Activated T-helper 17 cell treated with anti-CD3 and anti-CD28 coated beads, Interleukin-2, amount 50 U/mL, for 72 hours (primary cell): ENCODE data around the gene MORN5. TPM values are rescaled to one million over a fixed set of nuclear protein-coding genes. Genes with fewer than 3 reads are reported as not detected.

Experiments used
- ATAC-seq: fragments of 150-1000 bp; cut with Tn5 transposase; replicated peaks from 2 replicates; pipeline ENCODE4 v1.10.0; 2021; ENCODE audit warnings: mild to moderate bottlenecking, moderate library complexity
- H3K27ac Mint-ChIP-seq: one replicate; pipeline ENCODE4 v1.8.0; 2022; ENCODE audit warnings: mixed read lengths
- H3K27me3 Mint-ChIP-seq: one replicate; pipeline ENCODE4 v1.8.0; 2022; ENCODE audit warnings: mixed read lengths
- H3K36me3 Mint-ChIP-seq: one replicate; pipeline ENCODE4 v1.8.0; 2022; ENCODE audit warnings: low read depth, mild to moderate bottlenecking, mixed read lengths
- H3K4me1 Mint-ChIP-seq: one replicate; pipeline ENCODE4 v1.8.0; 2022; ENCODE audit warnings: mixed read lengths
- H3K4me3 Mint-ChIP-seq: one replicate; pipeline ENCODE4 v1.8.0; 2022; ENCODE audit warnings: mild to moderate bottlenecking, mixed read lengths
- H3K9me3 Mint-ChIP-seq: one replicate; pipeline ENCODE4 v1.8.0; 2022; ENCODE audit warnings: mixed read lengths
- total RNA-seq, 2 donors: library from RNA; stranded (reverse); gene quantifications; one replicate each; pipeline ENCODE4 v1.2.3, GENCODE V29; 2022

The MORN5 gene
- total RNA-seq, 2 donors from 2014 or later = not detected

DNA sequence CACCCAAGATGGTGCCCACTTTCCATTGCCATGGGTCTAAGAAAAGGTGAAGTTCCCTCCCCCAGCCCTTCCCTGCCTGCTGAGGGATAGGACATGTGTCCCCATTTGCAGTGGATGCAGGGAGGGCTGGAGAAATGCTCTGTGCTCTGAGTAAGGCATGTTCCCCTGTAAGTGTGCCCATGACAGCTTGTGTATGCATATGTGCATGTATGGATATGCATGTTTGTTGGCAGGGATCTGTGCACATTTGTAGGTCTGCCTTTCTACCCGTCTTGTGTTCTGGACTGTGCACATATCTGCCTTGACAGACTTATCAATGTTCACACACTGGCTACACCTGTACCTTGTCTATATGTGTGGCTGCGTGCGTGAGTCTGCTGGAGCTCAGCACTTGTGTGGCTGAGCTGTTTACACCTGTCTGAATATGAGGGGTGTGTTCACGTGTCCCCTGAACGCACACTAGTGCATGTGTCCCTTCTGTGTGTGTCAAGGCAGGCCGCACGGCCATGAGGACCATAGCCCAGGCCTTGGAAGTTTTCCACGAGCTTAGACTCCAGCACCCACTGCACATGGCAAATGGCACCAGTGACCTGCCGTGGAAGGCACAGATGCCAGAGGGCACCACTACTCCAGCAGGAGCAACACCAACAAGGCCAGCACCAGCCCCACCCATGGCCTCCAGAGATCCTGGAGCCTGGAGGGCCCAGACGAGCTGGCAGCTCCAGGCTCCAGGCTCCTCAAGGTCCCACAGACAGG, 39.2 kb upstream of the MORN5 start:
- peaks cover 14% of the 10 kb centered on the region for H3K27me3 Mint-ChIP-seq
- H3K36me3 Mint-ChIP-seq = peaks cover 5% of the 10 kb centered on the region
- no peaks in the 10 kb centered on the region for H3K9me3 Mint-ChIP-seq
- H3K27ac Mint-ChIP-seq = no peak overlapping the region
- no peak for ATAC-seq
- no peak overlapping the region for H3K4me3 Mint-ChIP-seq
- peaks cover 6% of the 10 kb centered on the region for H3K4me1 Mint-ChIP-seq

GRCh38 chr9:122121391-122121790, 38.3 kb upstream of the MORN5 start:
- no peak for ATAC-seq
- H3K9me3 Mint-ChIP-seq = no peaks in the 10 kb centered on the region
- peaks cover 9% of the 10 kb centered on the region for H3K4me1 Mint-ChIP-seq
- H3K4me3 Mint-ChIP-seq = no peak overlapping the region
- H3K27ac Mint-ChIP-seq = no peak overlapping the region
- H3K27me3 Mint-ChIP-seq = peaks cover 18% of the 10 kb centered on the region
- H3K36me3 Mint-ChIP-seq = peaks cover 5% of the 10 kb centered on the region

GRCh38 chr9:122121931-122122330, 37.8 kb upstream of the MORN5 start:
- Mint-ChIP-seq H3K4me3 (no peak overlapping the region), H3K27me3 (peaks cover 20% of the 10 kb centered on the region), H3K4me1 (peaks cover 11% of the 10 kb centered on the region), H3K36me3 (peaks cover 5% of the 10 kb centered on the region), H3K9me3 (no peaks in the 10 kb centered on the region), H3K27ac (no peak overlapping the region)
- no peak for ATAC-seq

DNA sequence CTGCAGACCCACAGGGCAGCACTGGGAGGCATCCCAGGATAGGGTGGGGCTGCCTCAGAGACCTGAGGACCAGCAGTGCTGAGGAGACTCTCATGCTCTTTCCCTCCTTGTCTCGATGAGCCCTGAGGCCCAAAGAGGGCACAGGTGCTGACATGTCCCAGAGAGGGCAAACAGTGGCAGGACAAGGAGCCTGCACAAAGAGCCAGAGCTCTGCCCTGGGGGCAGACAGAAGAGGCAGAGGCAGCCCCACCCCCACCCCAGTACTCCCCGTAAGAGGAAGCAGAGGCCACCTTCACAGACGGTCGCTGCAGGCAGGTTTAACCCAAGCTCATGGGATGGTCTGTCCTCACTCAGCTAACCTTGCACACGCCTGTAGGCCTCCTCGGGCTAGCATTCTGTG, 37.2 kb upstream of the MORN5 start:
- H3K4me1 Mint-ChIP-seq = peaks cover 11% of the 10 kb centered on the region
- peaks cover 5% of the 10 kb centered on the region for H3K36me3 Mint-ChIP-seq
- H3K27me3 Mint-ChIP-seq = peaks cover 20% of the 10 kb centered on the region
- no peaks in the 10 kb centered on the region for H3K9me3 Mint-ChIP-seq
- no peak overlapping the region for H3K27ac Mint-ChIP-seq
- ATAC-seq = no peak
- no peak overlapping the region for H3K4me3 Mint-ChIP-seq

- Mint-ChIP-seq H3K27me3 (peaks cover 20% of the 10 kb centered on the region), H3K9me3 (no peaks in the 10 kb centered on the region), H3K36me3 (peaks cover 5% of the 10 kb centered on the region), H3K4me3 (no peak overlapping the region), H3K4me1 (peaks cover 11% of the 10 kb centered on the region), H3K27ac (no peak overlapping the region)
- ATAC-seq = peak; percentile 59
Observed at GRCh38 chr9:122122903-122123632, 36.6 kb upstream of the MORN5 start.

DNA sequence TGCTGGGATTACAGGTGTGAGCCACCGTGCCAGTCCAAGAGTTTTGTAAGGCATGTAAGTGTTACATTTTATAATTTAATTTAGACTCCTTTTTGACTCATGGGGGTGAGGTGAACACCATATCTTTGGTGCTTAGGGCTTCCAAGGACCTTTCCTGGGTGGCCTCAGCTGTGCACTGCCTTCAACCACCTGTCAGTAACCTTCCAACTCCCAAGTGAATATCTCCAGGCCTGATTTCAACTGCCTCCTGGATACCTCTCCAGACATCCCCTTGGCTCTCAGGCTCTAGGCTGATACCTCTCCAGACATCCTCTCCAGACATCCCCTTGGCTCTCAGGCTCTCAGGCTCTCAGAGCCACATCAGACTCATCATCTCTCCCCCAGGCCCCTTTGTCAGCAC, 35.7 kb upstream of the MORN5 start:
- no peak overlapping the region for H3K4me3 Mint-ChIP-seq
- H3K27me3 Mint-ChIP-seq = peaks cover 20% of the 10 kb centered on the region
- H3K27ac Mint-ChIP-seq = peak overlapping the region; percentile 37
- no peak for ATAC-seq
- peaks cover 5% of the 10 kb centered on the region for H3K36me3 Mint-ChIP-seq
- no peaks in the 10 kb centered on the region for H3K9me3 Mint-ChIP-seq
- peaks cover 11% of the 10 kb centered on the region for H3K4me1 Mint-ChIP-seq

DNA sequence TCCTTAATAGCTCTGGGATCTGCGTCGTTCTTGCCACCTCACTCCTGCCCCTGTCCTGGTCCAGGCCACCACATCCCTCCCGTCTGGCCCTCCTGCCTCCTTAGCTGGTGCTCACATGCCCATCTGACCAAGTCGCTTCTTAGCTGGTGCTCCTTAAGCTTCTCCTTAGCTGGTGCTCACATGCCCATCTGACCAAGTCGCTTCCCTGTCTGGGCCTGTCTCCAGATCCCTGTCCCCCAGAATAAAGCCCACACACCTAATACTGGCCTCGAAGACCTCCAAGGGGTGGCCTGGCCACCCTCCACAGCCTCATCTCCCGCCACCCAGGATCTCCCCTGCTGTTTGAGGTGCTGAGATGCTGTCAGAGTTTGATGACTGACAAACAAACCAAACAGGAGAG, 35.2 kb upstream of the MORN5 start:
- Mint-ChIP-seq H3K27ac (peak overlapping the region; percentile 37), H3K4me3 (no peak overlapping the region), H3K4me1 (peaks cover 11% of the 10 kb centered on the region), H3K27me3 (peaks cover 20% of the 10 kb centered on the region), H3K36me3 (peaks cover 5% of the 10 kb centered on the region), H3K9me3 (no peaks in the 10 kb centered on the region)
- no peak for ATAC-seq

DNA sequence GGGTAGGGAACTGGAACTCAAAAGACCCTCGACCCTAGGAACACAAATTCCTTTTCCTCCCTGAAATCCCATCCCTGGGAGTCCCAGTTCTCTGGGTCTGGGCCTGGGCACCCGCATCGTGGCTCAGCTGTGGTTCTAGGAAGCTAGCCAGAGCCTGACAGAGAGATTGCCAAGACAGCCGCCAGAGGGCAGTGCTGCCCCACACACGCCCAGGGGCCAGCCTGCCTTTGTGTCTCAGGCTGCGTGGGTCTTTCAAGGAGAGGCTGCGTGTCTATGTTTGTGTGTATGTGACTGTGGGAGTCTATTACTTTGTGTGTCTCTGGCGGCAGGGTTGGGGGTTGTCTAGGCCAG, 34.6 kb upstream of the MORN5 start:
- Mint-ChIP-seq H3K36me3 (peaks cover 5% of the 10 kb centered on the region), H3K27ac (peak overlapping the region; percentile 37), H3K9me3 (no peaks in the 10 kb centered on the region), H3K4me3 (peak overlapping the region; percentile 55), H3K4me1 (peaks cover 11% of the 10 kb centered on the region), H3K27me3 (peaks cover 20% of the 10 kb centered on the region)
- ATAC-seq = peak; percentile 85

- ATAC-seq = peak; percentile 3
- no peak overlapping the region for H3K27ac Mint-ChIP-seq
- H3K4me1 Mint-ChIP-seq = peaks cover 11% of the 10 kb centered on the region
- no peaks in the 10 kb centered on the region for H3K9me3 Mint-ChIP-seq
- H3K27me3 Mint-ChIP-seq = peaks cover 20% of the 10 kb centered on the region
- H3K36me3 Mint-ChIP-seq = peaks cover 5% of the 10 kb centered on the region
- H3K4me3 Mint-ChIP-seq = peak overlapping the region; percentile 55
Observed at GRCh38 chr9:122125509-122126330, 34.0 kb upstream of the MORN5 start.

- no peak overlapping the region for H3K27ac Mint-ChIP-seq
- H3K9me3 Mint-ChIP-seq = no peaks in the 10 kb centered on the region
- ATAC-seq = no peak
- peaks cover 11% of the 10 kb centered on the region for H3K4me1 Mint-ChIP-seq
- peaks cover 20% of the 10 kb centered on the region for H3K27me3 Mint-ChIP-seq
- H3K36me3 Mint-ChIP-seq = peaks cover 5% of the 10 kb centered on the region
- H3K4me3 Mint-ChIP-seq = peak overlapping the region; percentile 55
Observed at GRCh38 chr9:122126331-122127261, 33.1 kb upstream of the MORN5 start.

DNA sequence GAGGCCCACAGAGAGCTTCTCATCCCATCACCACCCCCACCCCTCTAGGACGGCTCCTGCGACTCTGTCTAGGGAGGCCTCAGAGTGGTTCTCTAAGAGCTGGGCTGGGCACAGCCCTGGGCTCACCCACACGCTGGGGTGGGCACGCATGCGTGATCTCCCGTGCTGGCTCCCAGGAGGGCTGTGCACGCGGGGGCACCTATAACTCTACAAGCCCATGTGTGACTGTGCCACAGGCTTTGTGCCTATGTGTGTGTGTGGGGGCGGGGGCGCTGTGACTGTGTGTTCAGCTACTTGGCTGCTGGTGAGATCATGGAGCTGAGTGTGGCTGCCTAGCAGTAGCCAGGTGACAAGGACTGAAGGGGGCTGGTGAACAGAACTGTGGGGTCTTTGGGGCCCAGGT, 32.3 kb upstream of the MORN5 start:
- H3K27me3 Mint-ChIP-seq = peaks cover 22% of the 10 kb centered on the region
- H3K4me3 Mint-ChIP-seq = no peak overlapping the region
- peaks cover 5% of the 10 kb centered on the region for H3K36me3 Mint-ChIP-seq
- H3K4me1 Mint-ChIP-seq = peaks cover 11% of the 10 kb centered on the region
- H3K27ac Mint-ChIP-seq = no peak overlapping the region
- ATAC-seq = no peak
- H3K9me3 Mint-ChIP-seq = no peaks in the 10 kb centered on the region

- Mint-ChIP-seq H3K27ac (no peak overlapping the region), H3K36me3 (peaks cover 5% of the 10 kb centered on the region), H3K4me3 (no peak overlapping the region), H3K4me1 (peaks cover 11% of the 10 kb centered on the region), H3K9me3 (no peaks in the 10 kb centered on the region), H3K27me3 (peaks cover 22% of the 10 kb centered on the region)
- no peak for ATAC-seq
Observed at GRCh38 chr9:122128007-122128968, 31.4 kb upstream of the MORN5 start.

GRCh38 chr9:122128969-122129343, 30.8 kb upstream of the MORN5 start:
- Mint-ChIP-seq H3K4me1 (peaks cover 11% of the 10 kb centered on the region), H3K4me3 (no peak overlapping the region), H3K27ac (no peak overlapping the region), H3K9me3 (no peaks in the 10 kb centered on the region), H3K27me3 (peaks cover 22% of the 10 kb centered on the region), H3K36me3 (peaks cover 5% of the 10 kb centered on the region)
- ATAC-seq = no peak
